Thyroid gland (tissue), 4 donors: Measurements from ENCODE around the gene RBCK1.

Source experiments
- POLR2A ChIP-seq, 2 donors: fragments of 450-650 bp; IDR thresholded peaks; one replicate each; pipeline ENCODE4 v1.6.1; 2017; ENCODE audit warnings: antibody characterized with exemption in 2 of 2, mild to moderate bottlenecking in 2 of 2, moderate library complexity in 1 of 2
- TF ChIP-seq, protein P1 (sequence below), 6 experiments: fragments of 200-600 bp in 3 of 6; fragments of 450-650 bp in 3 of 6; sonication (generic) in 3 of 6; IDR thresholded peaks; one replicate each; pipeline ENCODE4 v1.5.1; 2016 to 2019; ENCODE audit warnings: antibody characterized with exemption in 6 of 6, mild to moderate bottlenecking in 2 of 6, inconsistent platforms in 1 of 6, moderate library complexity in 1 of 6

DNA sequence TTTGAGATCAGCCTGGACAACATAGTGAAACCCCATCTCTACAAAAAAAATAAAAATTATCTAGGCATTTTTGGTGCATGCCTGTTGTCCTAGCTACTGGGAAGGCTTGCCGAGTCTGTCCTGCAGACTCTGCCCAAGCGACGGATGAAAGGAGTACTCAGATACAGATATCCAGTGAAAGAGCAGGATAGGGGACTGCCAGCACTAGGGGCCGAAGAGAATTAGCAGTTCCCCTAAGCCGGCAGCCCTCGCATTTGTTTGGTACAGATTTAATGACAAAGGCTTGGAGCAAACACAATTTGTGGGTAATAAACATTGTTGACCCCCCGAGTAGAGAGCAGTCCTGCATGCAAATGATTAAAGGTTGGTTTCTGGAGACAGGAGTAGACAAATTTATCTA lies 59.7 kb downstream of the RBCK1 start:
- TF ChIP-seq, protein P1, sequence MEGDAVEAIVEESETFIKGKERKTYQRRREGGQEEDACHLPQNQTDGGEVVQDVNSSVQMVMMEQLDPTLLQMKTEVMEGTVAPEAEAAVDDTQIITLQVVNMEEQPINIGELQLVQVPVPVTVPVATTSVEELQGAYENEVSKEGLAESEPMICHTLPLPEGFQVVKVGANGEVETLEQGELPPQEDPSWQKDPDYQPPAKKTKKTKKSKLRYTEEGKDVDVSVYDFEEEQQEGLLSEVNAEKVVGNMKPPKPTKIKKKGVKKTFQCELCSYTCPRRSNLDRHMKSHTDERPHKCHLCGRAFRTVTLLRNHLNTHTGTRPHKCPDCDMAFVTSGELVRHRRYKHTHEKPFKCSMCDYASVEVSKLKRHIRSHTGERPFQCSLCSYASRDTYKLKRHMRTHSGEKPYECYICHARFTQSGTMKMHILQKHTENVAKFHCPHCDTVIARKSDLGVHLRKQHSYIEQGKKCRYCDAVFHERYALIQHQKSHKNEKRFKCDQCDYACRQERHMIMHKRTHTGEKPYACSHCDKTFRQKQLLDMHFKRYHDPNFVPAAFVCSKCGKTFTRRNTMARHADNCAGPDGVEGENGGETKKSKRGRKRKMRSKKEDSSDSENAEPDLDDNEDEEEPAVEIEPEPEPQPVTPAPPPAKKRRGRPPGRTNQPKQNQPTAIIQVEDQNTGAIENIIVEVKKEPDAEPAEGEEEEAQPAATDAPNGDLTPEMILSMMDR (IDR thresholded peaks at IDR 0.05): no peak
- no peak for TF ChIP-seq POLR2A (IDR thresholded peaks at IDR 0.05)
